Activated T-cell treated with anti-CD3 and anti-CD28 coated beads, Interleukin-2, amount 50 U/mL, for 4 hours (primary cell): ENCODE results near the gene TAL1. TPM values are rescaled to one million over a fixed set of nuclear protein-coding genes. Genes with fewer than 3 reads are reported as not detected.

Source experiments
- ATAC-seq, 2 donors: fragments of 200-7000 bp; cut with Tn5 transposase; one replicate each; pipeline ENCODE4 v1.10.0; 2021
- DNase-seq: peaks from one replicate; pipeline ENCODE4 v3.0.0-alpha.2; 2020
- H3K27me3 Mint-ChIP-seq: one replicate; pipeline ENCODE4 v1.8.0; 2021; ENCODE audit warnings: low read depth, mixed read lengths
- H3K36me3 Mint-ChIP-seq: one replicate; pipeline ENCODE4 v1.8.0; 2022; ENCODE audit warnings: mixed read lengths; ENCODE audit not compliant: insufficient read depth
- H3K4me1 Mint-ChIP-seq: one replicate; pipeline ENCODE4 v1.8.0; 2021; ENCODE audit warnings: low read depth, mixed read lengths
- H3K4me3 Mint-ChIP-seq: one replicate; pipeline ENCODE4 v1.8.0; 2021; ENCODE audit warnings: mild to moderate bottlenecking, moderate library complexity, mixed read lengths
- H3K9me3 Mint-ChIP-seq: one replicate; pipeline ENCODE4 v1.8.0; 2021; ENCODE audit warnings: mixed read lengths
- total RNA-seq, 3 donors: library from RNA; stranded (reverse); gene quantifications; one replicate each; pipeline ENCODE4 v1.2.1, GENCODE V29; 2021

Gene TAL1
- total RNA-seq, 3 donors from 2014 or later = 0.05 to 0.14 (median 0.11) TPM

DNA sequence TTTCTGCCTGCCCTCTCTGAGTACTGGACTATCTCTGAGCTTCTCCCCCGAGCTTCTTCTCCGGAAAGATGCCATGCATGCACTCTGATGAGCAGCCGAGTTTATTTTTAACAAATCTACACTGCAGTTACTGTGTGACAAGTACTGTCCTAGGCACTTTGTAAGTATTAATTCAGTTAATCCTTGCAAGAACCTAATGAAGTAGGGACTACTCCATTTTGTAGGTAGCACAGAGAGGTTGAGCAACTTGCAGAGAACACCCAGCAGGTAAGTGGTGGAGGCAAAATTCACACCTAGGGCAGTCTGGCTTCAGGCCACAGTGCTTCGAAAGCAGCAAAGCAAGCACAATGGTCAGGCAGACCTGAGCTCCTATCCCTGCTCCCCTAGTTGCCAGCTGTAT is 3.8 kb upstream of the TAL1 start:
- no peak overlapping the region for H3K4me3 Mint-ChIP-seq
- ATAC-seq (no peak), DNase-seq (no peak)
- no peaks in the 10 kb centered on the region for H3K9me3 Mint-ChIP-seq
- H3K4me1 Mint-ChIP-seq = peaks cover 22% of the 10 kb centered on the region
- peaks cover 55% of the 10 kb centered on the region for H3K27me3 Mint-ChIP-seq
- H3K36me3 Mint-ChIP-seq = no peaks in the 10 kb centered on the region

DNA sequence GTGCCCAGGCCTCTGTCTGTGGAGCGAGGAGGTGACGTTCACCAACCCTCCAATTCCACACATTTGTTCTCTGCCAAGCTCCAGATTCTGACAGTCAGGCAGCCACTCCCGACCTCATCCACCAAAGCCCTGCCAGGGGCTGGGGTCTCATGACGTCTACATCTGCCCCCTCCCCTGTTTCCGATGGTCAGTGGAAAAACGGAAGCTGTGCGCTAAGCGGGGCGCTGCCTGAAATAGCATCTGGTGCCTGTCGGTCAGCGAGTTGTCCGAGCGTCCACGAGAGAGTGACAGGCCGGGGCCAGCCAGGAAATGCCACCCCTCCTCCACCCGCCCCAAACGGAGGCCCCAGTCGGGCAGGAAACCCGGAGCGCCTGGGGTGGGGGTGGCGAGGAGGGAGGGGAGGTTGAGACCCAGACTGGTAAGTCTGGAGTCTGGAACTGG is 3.2 kb upstream of the TAL1 start:
- Mint-ChIP-seq H3K4me1 (peaks cover 27% of the 10 kb centered on the region), H3K4me3 (no peak overlapping the region), H3K36me3 (no peaks in the 10 kb centered on the region), H3K9me3 (no peaks in the 10 kb centered on the region), H3K27me3 (peaks cover 58% of the 10 kb centered on the region)
- DNase-seq = no peak
- no peak for ATAC-seq

DNA sequence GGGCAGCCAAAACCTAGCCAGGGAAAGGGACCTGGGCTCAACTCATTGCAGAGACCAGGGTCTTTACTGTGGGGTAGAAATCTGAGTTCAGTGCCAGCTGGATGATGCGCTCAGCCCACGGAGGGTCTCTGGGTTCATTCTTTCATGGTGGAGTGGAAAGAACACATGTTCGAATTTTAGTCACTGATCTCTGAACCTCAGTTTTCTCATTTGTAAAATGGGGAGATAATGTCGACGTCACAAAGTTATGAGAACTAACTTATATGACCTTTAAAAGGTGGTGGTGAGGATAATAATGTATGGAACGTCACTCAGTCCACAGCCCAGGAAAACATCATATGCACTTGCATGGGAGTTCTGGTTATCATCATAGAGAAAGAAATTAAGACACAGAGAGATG is 1.2 kb upstream of the TAL1 start:
- Mint-ChIP-seq H3K36me3 (no peaks in the 10 kb centered on the region), H3K9me3 (no peaks in the 10 kb centered on the region), H3K4me3 (no peak overlapping the region), H3K27me3 (peaks cover 75% of the 10 kb centered on the region), H3K4me1 (peaks cover 31% of the 10 kb centered on the region)
- ATAC-seq (no peak), DNase-seq (no peak)

DNA sequence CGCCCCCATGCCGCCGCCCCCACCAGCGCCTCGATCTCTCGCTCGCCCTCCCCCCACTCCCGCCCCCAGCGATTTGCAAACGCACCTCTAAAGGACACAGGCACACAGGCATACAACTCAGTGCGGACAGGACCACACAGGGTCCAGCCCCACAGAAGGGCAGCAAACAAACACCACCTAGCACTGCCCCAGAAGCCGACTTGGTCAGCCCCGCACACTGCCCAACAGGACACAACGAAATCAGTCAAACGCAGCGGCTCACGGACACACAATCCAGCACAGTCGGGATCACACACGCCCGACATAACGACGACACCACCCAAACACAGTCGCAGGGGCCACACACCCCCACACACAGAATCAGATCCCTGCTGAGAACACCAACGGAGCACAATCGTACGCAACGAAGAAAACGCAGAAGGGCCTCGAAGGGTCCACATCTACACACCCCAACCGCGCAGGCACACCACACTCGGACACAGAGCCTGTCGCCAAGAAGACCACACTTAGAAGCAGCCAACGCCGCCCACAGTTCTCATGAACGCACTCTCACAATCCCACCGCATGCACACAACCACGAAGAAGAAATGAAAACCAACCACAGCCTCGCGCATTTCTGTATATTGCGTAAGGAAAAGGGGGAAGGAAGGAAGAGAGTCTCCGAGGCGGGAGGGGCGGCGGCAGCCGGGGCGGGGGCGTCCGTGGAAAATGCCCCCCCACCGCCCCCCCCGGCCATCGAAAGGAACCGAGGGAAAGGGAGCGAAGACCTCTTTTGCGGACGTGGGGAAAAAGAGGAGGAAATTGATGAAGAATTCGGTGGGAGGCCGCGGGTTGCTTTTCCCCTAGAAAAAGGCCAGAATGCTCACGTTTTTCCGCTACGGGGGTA is 481 bp downstream of the TAL1 start:
- Mint-ChIP-seq H3K9me3 (no peaks in the 10 kb centered on the region), H3K27me3 (peaks cover 85% of the 10 kb centered on the region), H3K36me3 (no peaks in the 10 kb centered on the region), H3K4me1 (peaks cover 31% of the 10 kb centered on the region), H3K4me3 (peak overlapping the region; percentile 82)
- peak in 1 of 2 donors; percentile 38 for ATAC-seq
- DNase-seq = no peak

DNA sequence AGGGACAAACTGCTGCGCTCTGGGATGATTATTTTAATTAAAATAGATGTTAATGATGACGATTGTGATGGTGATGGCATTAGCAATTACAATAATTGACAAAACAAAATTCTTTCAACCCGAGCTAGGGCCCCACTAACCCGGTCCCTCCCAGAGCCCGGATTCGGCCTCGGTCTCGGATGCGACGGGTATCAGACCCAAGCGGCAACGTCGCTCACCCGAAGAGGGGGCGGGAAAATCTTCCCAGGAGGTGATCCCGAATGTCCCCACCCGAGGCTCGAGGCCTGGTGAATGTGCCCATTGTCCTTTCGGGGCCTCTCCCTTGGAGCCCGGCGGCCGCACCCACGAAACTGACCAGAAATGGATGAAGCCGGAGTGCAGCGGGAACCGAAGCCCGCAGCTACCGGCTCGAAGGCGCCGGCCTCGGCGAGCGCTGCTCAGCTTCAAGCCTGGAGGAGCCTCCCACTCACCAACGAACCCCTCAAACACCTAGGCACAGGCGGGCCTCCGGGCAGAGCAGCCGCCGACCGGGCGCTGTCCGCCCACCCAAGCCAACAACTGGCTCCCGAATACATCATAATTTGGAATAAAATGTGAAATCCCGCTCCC is 1.2 kb downstream of the TAL1 start:
- Mint-ChIP-seq H3K4me3 (peak overlapping the region; percentile 82), H3K4me1 (peaks cover 34% of the 10 kb centered on the region), H3K36me3 (no peaks in the 10 kb centered on the region), H3K9me3 (no peaks in the 10 kb centered on the region), H3K27me3 (peaks cover 87% of the 10 kb centered on the region)
- ATAC-seq = peak; percentile 29 to 48
- DNase-seq = no peak

DNA sequence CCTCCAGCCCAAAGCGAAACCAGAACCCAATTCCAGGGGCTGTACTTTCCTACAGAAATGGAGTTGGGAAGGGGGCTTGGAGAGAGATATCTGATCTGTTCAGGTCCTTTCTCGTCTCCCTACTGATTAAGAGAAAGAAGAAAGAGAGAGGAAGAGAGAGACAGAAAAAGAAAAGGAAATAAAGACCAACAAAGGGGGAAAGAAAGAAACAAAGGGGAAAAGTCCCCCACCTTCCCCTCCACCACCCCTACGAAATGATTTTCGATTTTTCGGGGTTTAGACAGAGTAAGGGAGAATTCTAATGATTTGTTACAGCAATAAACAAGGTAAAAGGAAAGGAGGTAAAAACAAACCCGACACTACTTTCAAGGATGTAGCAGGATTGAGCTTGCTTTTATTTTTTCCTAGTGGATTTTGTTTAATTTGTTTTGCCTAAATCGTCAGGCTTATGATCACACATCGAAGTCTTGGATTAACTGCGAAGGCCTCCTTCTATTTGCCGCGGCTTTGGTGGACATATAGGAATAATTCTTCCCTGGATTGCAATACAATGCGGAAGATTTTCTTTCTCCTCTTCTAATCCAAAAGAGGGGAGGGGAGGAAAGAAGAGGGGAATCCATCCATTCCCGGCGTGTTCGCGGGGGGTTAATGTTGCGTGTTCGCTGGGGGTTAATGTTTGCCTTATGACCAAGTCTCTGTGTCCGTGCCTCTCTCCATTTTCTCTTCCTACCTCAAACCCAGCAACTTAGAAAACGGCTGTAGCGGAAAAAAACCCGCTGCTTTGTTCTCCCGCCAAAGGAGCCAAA is 1.9 kb downstream of the TAL1 start:
- H3K36me3 Mint-ChIP-seq = no peaks in the 10 kb centered on the region
- no peaks in the 10 kb centered on the region for H3K9me3 Mint-ChIP-seq
- H3K4me3 Mint-ChIP-seq = peak overlapping the region; percentile 31
- ATAC-seq = no peak
- no peak for DNase-seq
- H3K27me3 Mint-ChIP-seq = peaks cover 88% of the 10 kb centered on the region
- peaks cover 34% of the 10 kb centered on the region for H3K4me1 Mint-ChIP-seq

DNA sequence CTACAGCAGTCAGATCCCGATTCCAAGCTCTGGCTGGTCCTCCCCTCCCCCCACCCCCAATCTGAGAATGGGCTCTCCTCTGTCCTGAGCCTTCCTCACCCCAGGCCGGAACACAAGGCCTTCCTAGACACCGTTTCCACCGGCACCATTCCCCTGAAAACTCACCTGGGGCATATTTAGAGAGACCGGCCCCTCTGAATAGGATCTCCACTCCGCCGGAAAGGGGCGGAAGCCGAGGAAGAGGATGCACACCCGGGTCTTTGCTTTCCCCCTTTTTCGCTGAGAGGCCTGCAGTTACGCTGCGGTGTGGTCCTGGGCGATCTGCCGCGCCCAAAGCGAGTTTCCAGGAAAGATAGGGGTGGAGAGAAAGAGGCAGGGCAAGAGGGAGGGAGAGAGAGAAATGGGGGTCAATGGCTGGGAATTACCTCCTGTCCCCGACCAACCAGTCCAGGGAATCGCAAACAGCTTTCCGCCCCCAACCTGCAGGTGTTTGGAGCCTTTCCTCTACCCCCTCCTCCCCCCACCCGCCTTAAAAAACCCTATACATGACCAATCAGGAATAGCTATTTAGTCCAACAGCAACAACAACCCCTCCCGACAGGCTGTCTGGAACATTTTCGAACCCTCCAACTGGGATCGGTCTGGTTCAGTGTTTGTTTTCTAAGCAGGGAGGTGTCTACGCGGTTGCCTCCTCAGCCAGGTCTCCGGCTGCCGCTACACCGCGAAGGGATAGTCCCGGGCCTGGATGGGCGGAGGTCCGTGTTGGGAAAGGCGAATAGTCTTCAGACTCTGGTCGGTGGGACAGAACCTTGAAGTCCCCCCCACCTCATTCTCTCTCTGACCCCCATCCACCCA is 2.8 kb downstream of the TAL1 start:
- H3K4me3 Mint-ChIP-seq = no peak overlapping the region
- ATAC-seq (no peak), DNase-seq (no peak)
- H3K27me3 Mint-ChIP-seq = peaks cover 81% of the 10 kb centered on the region
- H3K9me3 Mint-ChIP-seq = no peaks in the 10 kb centered on the region
- peaks cover 34% of the 10 kb centered on the region for H3K4me1 Mint-ChIP-seq
- H3K36me3 Mint-ChIP-seq = no peaks in the 10 kb centered on the region

DNA sequence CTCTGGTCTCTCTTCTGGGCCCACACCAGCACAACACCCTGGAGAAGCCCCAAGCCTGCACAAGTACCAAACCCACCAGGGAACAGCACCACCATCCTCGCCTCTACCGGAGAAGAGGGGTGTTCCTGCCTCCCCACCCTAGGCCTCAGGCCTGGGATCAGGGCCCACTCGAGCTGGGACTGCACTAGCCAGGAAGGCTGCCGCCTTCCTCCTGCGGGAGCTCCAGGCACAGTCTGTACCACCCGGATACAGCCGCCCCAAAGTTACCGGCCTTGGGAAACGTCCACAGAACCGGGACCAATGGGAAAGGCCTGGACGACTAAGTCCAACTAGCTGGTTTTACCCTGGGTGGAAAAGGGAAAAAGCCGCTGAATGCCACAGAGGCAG is 3.4 kb downstream of the TAL1 start:
- no peak for DNase-seq
- peaks cover 75% of the 10 kb centered on the region for H3K27me3 Mint-ChIP-seq
- no peaks in the 10 kb centered on the region for H3K36me3 Mint-ChIP-seq
- ATAC-seq = no peak
- no peaks in the 10 kb centered on the region for H3K9me3 Mint-ChIP-seq
- H3K4me3 Mint-ChIP-seq = no peak overlapping the region
- H3K4me1 Mint-ChIP-seq = peaks cover 34% of the 10 kb centered on the region

DNA sequence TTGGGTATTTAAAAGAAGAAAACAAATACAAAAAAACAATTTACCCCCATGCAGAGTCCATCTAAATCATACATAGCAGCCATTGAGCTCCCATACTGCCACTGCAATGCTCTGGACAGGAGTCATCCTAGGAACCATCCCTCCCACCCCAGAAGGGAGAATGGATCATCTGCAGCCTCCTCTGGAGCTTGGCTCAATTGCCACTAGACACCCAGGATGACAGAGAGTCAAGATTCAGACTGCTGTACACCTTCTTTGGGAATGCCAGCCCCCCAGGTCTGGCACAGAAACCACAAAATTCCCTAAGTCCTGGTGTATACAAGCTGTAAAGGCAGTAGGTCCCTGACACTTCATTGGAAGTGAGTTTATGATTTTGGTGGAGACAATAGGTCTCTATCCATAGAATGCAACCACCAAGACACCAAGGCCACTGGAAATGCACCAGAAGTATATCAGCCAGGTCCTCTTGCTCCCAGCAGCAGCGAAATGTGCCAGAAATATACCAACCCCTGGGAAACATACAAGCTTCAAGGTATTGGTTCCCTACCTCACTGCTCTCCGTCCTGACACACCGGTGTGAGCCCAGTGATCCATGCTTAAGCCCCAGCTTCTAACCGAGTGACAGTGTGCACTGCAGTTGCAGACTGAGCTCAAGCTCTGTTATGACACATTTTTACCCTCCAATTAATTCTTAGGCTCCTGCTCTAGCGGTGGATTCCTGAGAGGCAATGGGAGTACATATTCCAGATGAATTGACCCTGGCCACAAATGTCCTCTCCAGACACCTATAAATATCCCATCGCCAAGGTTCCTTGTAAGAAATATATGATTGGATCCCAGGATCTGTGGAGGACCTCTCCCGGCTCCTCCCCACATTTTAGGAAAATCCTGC is 4.4 kb downstream of the TAL1 start:
- Mint-ChIP-seq H3K9me3 (no peaks in the 10 kb centered on the region), H3K36me3 (no peaks in the 10 kb centered on the region)

DNA sequence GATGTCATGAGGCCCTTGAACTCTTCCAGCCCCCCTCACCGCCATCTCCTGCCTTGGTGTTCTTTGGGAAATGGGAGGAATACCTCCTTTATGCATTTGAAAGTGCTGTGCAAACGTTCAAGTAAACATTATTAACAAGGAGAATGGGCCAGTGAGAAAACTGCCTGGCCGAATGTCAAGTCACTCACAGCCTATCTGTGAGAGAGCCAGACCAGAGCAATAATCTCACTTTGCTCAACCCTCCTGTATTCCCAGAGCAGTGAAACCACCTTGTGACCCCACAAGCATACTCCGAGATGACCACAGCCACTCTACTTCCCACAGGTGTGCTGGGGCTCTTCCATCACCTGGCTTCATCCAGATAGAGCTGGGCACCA is 5.2 kb downstream of the TAL1 start:
- H3K27me3 Mint-ChIP-seq = peaks cover 58% of the 10 kb centered on the region
- ATAC-seq = no peak
- no peaks in the 10 kb centered on the region for H3K36me3 Mint-ChIP-seq
- no peak overlapping the region for H3K4me3 Mint-ChIP-seq
- no peaks in the 10 kb centered on the region for H3K9me3 Mint-ChIP-seq
- H3K4me1 Mint-ChIP-seq = peaks cover 29% of the 10 kb centered on the region
- DNase-seq = no peak

More for the DNA sequence above, 4.4 kb downstream of the TAL1 start:
- no peak for ATAC-seq
- Mint-ChIP-seq H3K4me1 (peaks cover 31% of the 10 kb centered on the region), H3K27me3 (peaks cover 64% of the 10 kb centered on the region), H3K4me3 (no peak overlapping the region)
- no peak for DNase-seq

DNA sequence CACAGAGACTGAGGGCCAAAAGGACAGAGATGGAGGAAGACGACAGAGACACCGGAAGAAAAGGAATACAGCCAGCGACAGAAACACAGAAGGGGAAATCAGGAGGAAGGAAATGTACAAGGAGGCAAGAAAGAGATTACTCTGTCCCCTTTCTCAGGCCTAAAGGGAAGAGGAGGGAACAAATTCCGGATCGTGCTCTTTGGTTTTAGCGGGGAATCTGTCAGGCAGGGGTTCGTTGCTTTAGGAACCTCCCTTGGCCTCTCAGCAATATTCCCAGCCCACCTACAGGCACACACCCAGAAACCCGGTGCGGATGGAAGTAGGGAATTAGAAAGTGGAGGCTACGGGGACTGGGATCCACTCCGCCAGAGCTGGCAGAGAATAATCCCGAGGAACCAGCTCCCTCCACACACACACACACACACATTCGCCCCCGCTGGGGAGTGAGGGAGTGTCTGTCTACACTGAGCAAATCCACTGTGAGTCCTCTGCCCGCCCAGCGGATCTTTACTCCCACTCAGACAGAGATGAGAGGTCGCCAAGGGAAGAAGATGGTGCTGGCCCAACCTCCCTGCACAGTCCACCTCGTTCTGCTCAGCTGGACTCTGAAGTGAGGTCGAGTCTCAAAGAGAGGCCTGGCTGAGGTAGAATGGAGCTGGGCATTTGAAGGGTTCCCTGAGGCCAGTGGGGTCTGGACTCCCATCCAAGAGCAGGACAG is 5.7 kb downstream of the TAL1 start:
- peak overlapping the region; percentile 65 for H3K4me3 Mint-ChIP-seq
- H3K4me1 Mint-ChIP-seq = peaks cover 24% of the 10 kb centered on the region
- H3K9me3 Mint-ChIP-seq = no peaks in the 10 kb centered on the region
- no peaks in the 10 kb centered on the region for H3K36me3 Mint-ChIP-seq
- H3K27me3 Mint-ChIP-seq = peaks cover 56% of the 10 kb centered on the region
- DNase-seq (no peak), ATAC-seq (no peak)

DNA sequence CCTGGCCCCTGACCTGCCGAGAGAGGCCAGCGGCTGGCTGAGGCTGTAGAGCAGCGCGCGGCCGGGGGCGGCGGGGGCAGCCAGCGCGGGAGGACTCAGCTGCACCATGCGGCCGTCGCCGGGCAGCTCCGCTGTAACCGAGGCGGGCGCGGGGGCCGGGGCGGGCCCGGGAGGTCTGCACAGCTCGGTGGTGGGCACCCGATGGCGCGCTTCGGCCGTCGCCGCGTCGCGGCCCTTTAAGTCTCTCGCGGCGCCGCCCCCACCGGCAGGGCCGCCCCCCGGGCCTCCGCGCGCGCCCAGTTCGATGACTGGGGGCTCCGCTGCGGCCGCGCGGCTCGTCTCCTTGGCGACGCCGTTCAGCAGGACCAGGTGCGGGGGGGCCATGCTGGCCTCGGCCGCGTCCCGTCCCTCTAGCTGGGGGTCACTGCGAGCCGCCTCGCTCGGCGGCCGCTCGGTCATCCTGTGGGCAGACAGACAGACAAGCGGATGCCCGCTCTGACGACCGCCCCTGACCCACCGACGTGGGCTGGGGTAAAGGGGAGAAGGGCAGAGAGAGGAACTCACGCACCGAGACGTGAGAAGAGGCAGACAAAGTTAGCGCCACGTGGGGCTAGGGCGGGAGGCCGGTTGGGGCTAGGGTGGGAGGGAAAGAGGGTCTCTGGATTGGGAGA is 6.5 kb downstream of the TAL1 start:
- Mint-ChIP-seq H3K27me3 (peaks cover 49% of the 10 kb centered on the region), H3K4me1 (peaks cover 18% of the 10 kb centered on the region), H3K4me3 (peak overlapping the region; percentile 65), H3K36me3 (no peaks in the 10 kb centered on the region), H3K9me3 (no peaks in the 10 kb centered on the region)
- ATAC-seq (peak; percentile 21 to 25), DNase-seq (no peak)
